SHP77 treated with DMSO at 0.1 percent for 48 hours (cell line): Measurements from ENCODE around the gene CYP4F3.
"Not testable (repeated sequence)": the region's sequence is repeated elsewhere in the genome, so short reads cannot be mapped to it uniquely, and the experiment has no call there.

Experiments used
- DNase-seq: peaks from one replicate; lab custom pipeline; 2025; lab: John Stamatoyannopoulos, UW

The CYP4F3 gene, protein sequence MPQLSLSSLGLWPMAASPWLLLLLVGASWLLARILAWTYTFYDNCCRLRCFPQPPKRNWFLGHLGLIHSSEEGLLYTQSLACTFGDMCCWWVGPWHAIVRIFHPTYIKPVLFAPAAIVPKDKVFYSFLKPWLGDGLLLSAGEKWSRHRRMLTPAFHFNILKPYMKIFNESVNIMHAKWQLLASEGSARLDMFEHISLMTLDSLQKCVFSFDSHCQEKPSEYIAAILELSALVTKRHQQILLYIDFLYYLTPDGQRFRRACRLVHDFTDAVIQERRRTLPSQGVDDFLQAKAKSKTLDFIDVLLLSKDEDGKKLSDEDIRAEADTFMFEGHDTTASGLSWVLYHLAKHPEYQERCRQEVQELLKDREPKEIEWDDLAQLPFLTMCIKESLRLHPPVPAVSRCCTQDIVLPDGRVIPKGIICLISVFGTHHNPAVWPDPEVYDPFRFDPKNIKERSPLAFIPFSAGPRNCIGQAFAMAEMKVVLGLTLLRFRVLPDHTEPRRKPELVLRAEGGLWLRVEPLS

DNA sequence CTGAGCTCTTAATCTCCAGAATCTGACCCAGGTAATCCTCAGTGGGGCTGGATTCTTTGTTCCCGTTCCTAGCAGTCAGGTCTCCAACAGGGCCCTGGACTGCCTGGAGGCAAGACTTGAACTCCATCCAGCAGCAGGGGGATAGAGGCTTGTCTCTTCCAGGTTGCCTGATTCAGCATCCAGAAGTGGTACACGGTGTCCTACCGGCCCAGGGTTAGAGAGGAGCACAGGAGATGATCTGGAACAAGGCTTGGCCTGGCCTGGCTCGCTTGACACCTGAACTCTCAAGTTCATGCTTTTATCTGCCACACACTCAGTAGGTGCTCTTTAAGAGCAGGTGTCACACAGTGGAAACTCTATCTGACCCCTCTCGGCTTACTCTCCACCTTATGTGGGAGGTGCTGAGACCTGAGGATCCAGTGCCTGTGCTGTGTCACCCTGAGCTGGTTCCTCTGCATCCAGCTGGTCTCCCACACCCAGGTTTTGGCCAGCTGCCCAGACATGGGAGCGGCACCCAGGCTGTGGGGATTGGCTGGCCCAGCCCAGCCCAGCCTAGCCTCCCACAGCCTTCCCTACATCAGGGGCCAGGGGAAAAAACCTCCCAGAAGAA is at the start of gene CYP4F3:
CYP4F3 (plus strand) TSS at position 604 of the 610 bp plus-strand sequence. CDS start 519 bp downstream, outside the sequence.
- peak; percentile 58 for DNase-seq

- DNase-seq = no peak
Observed at GRCh38 chr19:15591796-15592195, 48.9 kb upstream of the CYP4F3 start.

GRCh38 chr19:15592506-15592905 is 48.2 kb upstream of the CYP4F3 start:
- DNase-seq = not testable (repeated sequence)

- not testable (repeated sequence) for DNase-seq
Observed at GRCh38 chr19:15593766-15594165, 46.9 kb upstream of the CYP4F3 start.

GRCh38 chr19:15595069-15595468 is 45.6 kb upstream of the CYP4F3 start:
- DNase-seq = no peak

- DNase-seq = not testable (repeated sequence)
Observed at GRCh38 chr19:15607978-15608925, 32.4 kb upstream of the CYP4F3 start.

DNA sequence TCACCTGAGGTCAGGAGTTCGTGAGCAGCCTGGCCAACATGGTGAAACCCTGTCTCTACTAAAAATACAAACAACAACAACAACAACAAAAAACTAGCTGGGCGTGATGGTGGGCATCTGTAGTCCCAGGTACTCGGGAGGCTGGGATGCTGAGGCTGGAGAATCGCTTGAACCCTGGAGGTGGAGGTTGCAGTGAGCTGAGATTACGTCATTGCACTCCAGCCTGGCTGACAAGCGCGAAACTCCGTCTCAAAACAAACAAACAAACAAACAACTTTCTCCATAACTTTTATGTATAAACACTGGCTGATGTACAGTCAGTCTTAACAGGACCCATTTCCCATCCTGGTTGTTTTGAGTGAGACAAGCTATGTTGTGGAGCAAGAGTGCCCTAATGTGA is 31.4 kb upstream of the CYP4F3 start:
- DNase-seq = no peak

GRCh38 chr19:15612342-15612741 is 28.4 kb upstream of the CYP4F3 start:
- no peak for DNase-seq

DNA sequence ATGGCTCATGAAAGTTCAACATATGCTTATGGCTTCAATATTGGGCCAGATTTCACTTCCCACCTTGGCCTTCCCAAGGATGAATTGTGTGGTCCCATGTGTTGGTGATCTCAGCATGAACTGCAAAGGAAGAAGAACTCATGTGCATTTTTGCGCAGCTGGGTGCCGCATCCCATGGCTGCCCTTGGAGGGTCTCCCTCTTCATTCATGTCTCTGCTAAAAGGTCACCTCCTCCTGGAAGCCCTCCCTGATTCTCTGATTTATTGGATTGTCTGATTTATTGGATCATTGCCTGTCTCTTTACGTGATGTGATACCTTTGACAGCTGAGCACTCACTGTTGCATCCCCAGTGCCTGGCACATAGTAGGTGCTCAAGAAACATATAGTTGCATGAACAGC is 27.4 kb upstream of the CYP4F3 start:
- no peak for DNase-seq

- no peak for DNase-seq
Observed at GRCh38 chr19:15614507-15615379, 26.0 kb upstream of the CYP4F3 start, which contains the start of gene CYP4F8. Gene CYP4F8 (plus strand): TSS chr19:15615218. CDS start chr19:15615617, 399 bp downstream.

DNA sequence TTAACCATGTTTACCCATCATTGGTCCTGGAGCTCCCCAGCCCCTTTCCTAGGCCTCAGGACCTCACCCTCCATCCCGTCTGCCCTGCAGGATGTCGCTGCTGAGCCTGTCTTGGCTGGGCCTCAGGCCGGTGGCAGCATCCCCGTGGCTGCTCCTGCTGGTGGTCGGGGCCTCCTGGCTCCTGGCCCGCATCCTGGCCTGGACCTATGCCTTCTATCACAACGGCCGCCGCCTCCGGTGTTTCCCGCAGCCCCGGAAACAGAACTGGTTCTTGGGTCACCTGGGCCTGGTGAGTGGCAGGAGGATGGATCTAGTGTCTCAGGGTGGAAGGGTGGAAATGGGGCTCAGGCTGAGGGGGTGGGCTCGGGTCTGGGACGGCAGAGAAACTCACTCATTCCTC is 25.2 kb upstream of the CYP4F3 start:
- DNase-seq = no peak

DNA sequence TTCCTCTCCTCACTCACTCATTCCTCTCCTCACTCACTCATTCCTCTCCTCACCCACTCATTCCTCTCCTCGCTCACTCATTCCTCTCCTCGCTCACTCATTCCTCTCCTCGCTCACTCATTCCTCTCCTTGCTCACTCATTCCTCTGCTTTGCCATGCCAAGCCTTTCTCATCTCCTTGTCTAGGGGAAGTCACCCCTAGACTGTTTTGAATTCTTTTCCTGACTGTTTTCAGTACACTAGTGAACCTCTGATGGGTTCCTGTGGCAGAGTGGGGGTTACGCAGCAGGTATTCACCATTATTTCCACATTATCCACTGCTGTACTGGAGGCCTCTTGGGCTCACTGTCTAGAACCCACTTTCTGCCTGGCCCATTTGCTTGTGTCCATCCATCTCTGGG is 24.5 kb upstream of the CYP4F3 start:
- no peak for DNase-seq

DNA sequence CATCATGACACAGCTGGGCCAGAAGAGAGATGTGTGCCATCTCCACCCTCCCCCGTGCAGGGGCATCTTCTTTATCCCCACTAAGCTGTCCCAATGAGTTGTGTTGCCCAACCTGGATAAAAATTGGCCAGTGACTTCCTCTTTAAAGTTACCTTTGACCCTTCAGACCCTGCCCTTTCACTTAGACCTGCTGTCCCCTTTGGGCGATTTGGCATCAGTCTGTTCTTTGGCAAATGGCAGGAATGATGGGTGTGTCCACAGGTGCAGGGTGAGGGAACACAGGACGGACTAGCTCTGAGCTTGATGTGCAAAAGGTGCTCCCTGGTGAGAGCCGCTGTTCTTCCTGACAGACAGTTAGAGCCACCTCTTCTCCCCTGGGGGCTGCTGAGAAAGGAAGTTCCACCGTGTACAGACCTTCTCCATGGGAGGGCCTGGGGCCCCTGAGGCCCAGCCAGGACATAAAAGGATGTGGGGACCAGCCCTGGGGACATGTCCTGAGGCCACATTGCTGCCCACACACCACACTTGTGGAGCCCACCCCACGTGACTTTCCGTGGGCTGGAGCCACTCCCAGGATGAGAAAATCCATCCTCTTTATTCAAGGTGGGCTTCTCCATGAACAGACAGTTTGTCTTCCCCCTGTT is 23.9 kb upstream of the CYP4F3 start:
- no peak for DNase-seq

DNA sequence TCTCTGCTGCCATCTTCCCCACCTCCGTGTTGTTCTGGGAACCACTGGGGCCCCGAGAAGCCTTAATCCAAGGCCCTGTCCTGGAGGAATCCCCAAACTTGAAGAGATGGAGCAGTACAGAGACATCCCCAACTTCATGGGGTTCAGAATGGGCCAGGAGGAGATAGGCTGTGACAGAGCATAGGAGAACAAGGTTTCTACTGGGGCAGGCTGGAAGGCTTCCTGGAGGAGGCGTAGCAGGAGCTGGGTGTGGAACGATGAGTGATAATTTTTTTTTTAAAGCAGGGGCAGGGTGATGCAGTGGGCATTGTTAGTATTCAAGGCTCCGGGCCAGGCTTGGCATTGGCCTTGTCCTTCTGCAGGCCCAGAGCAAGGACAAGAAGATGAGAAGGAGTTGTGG is 22.4 kb upstream of the CYP4F3 start:
- DNase-seq = no peak

- DNase-seq = no peak
Observed at GRCh38 chr19:15621801-15622200, 18.9 kb upstream of the CYP4F3 start.

DNA sequence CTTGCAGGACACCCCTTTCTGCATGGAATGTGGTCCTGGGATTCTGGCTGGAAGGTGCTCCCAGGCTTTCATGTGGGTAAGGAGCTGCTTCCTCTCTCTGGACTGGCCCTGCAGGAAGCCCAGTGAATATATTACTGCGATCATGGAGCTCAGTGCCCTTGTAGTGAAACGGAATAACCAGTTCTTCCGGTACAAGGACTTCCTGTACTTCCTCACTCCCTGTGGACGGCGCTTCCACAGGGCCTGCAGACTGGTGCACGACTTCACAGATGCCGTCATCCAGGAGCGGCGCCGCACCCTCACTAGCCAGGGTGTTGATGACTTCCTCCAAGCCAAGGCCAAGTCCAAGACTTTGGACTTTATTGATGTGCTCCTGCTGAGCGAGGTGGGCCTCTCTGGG is 17.7 kb upstream of the CYP4F3 start:
- DNase-seq = no peak

- no peak for DNase-seq
Observed at GRCh38 chr19:15623711-15624318, 16.9 kb upstream of the CYP4F3 start.

DNA sequence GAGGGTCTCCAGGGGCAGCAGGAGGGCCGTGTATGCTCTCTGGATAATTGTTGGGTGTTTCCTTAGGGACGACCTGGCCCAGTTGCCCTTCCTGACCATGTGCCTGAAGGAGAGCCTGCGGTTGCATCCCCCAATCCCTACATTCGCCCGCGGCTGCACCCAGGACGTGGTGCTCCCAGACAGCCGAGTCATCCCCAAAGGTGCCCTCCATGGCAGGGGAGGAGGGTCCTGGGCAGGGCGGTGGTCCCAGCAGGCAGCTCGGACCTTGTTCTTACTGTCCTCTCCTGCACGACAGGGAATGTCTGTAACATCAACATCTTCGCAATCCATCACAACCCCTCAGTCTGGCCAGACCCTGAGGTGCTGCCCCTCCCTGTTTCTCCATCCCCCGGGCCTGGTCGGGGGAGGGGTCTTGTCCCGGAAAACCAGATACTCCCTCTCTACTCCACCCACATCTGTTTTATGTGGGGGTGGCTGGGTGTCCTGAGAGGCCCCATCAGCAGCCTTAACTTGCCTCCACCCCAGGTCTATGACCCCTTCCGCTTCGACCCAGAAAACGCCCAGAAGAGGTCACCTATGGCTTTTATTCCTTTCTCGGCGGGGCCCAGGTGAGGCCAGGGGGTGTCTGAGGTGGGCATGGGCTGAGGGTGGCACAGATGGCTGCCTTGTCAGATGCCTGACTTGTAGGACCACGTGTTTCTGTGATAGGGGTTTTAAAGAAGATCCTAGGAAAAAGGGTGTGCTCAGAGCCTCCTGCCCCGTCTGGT is 12.3 kb upstream of the CYP4F3 start:
- no peak for DNase-seq
